Smooth muscle cell (in vitro differentiated cells): ENCODE measurements around the gene ADPRH. TPM values are rescaled to one million over a fixed set of nuclear protein-coding genes. Genes with fewer than 3 reads are reported as not detected.
"Not testable (repeated sequence)": the region's sequence is repeated elsewhere in the genome, so short reads cannot be mapped to it uniquely, and the experiment has no call there.

Experiments used
- DNase-seq: peaks from one replicate; lab custom pipeline; 2025; ENCODE audit not compliant: unreplicated experiment; lab: John Stamatoyannopoulos, UW
- H2AFZ ChIP-seq: fragments of 200-600 bp; sonication (generic); 2 replicates; pipeline ENCODE4 v1.6.0; 2016; ENCODE audit warnings: antibody characterized with exemption, low read depth, mild to moderate bottlenecking
- H3F3A ChIP-seq: fragments of 200-600 bp; sonication (generic); 2 replicates; pipeline ENCODE4 v1.6.0; 2017; ENCODE audit warnings: antibody characterized with exemption, low read depth
- H3K27ac ChIP-seq: fragments of 200-600 bp; sonication (generic); 2 replicates; pipeline ENCODE4 v1.5.1; 2016; ENCODE audit warnings: low read depth, mild to moderate bottlenecking
- H3K27me3 ChIP-seq: fragments of 200-600 bp; sonication (generic); 2 replicates; pipeline ENCODE4 v1.6.1; 2016; ENCODE audit warnings: low read depth, mild to moderate bottlenecking
- H3K36me3 ChIP-seq: fragments of 200-600 bp; sonication (generic); 2 replicates; pipeline ENCODE4 v1.5.1; 2016; ENCODE audit warnings: low read depth
- H3K4me1 ChIP-seq: fragments of 200-600 bp; sonication (generic); 2 replicates; pipeline ENCODE4 v1.5.1; 2016; ENCODE audit warnings: low read depth
- H3K4me2 ChIP-seq: fragments of 200-600 bp; sonication (generic); 2 replicates; pipeline ENCODE4 v1.6.0; 2016; ENCODE audit warnings: mild to moderate bottlenecking
- H3K4me3 ChIP-seq: fragments of 200-600 bp; sonication (generic); 2 replicates; pipeline ENCODE4 v1.5.1; 2016; ENCODE audit warnings: mild to moderate bottlenecking
- H3K79me2 ChIP-seq: fragments of 200-600 bp; sonication (generic); 2 replicates; pipeline ENCODE4 v1.6.0; 2016; ENCODE audit warnings: low read depth, mild to moderate bottlenecking
- H3K9ac ChIP-seq: fragments of 200-600 bp; sonication (generic); 2 replicates; pipeline ENCODE4 v1.6.0; 2016; ENCODE audit warnings: low read depth
- H3K9me3 ChIP-seq: fragments of 200-600 bp; sonication (generic); replicated peaks from 2 replicates; pipeline ENCODE4 v1.5.1; 2016; ENCODE audit warnings: low read depth
- H4K20me1 ChIP-seq: fragments of 200-600 bp; sonication (generic); 2 replicates; pipeline ENCODE4 v1.6.0; 2016; ENCODE audit warnings: low read depth
- CTCF ChIP-seq: fragments of 200-600 bp; sonication (generic); IDR thresholded peaks from 2 replicates; pipeline ENCODE4 v1.5.1; 2017; ENCODE audit warnings: borderline replicate concordance, mild to moderate bottlenecking, antibody characterized with exemption; ENCODE audit not compliant: insufficient read depth, poor library complexity, severe bottlenecking
- WGBS: methylation state at CpG from one replicate; pipeline ENCODE4 v1.1.7; 2016; ENCODE audit warnings: low lambda C conversion rate; 5-methylcytosine and 5-hydroxymethylcytosine counted together
- polyA plus RNA-seq: library from polyadenylated mRNA; unstranded; fragments of >200 nt; fragmentation: Nextera tagmentation; extraction: Ambion mirVana; gene quantifications from 2 replicates; pipeline ENCODE4 v1.2.1, GENCODE V29; 2016
- total RNA-seq: library from RNA; depleted of rRNA; stranded (reverse); fragments of >200 nt; gene quantifications from 2 replicates; pipeline ENCODE4 v1.2.3, GENCODE V29; 2014

ADPRH gene
- total and polyA plus RNA-seq, 2 experiments from 2014 or later: 1.3 to 2.9 TPM

GRCh38 chr3:119550192-119550910 is 28.9 kb upstream of the ADPRH start:
- 95% methylated on average over 9 of the region's 9 CpGs for WGBS
- H3F3A ChIP-seq: no peaks in the 10 kb centered on the region
- no peaks in the 10 kb centered on the region for H4K20me1 ChIP-seq
- H3K4me1 ChIP-seq: no peaks in the 10 kb centered on the region
- TF ChIP-seq CTCF: no peak
- H3K36me3 ChIP-seq: no peaks in the 10 kb centered on the region
- H3K4me2 ChIP-seq: no peak overlapping the region
- H3K27ac ChIP-seq: no peak overlapping the region
- no peaks in the 10 kb centered on the region for H3K27me3 ChIP-seq
- no peak overlapping the region for H3K4me3 ChIP-seq
- H3K9me3 ChIP-seq: no peaks in the 10 kb centered on the region
- no peak overlapping the region for H2AFZ ChIP-seq
- H3K9ac ChIP-seq: no peak overlapping the region
- no peak for DNase-seq
- H3K79me2 ChIP-seq: no peaks in the 10 kb centered on the region

- H2AFZ ChIP-seq: no peak overlapping the region
- 86% methylated on average over 5 of the region's 5 CpGs for WGBS
- no peaks in the 10 kb centered on the region for H3K36me3 ChIP-seq
- H3K9ac ChIP-seq: no peak overlapping the region
- H3K4me2 ChIP-seq: no peak overlapping the region
- H3K79me2 ChIP-seq: no peaks in the 10 kb centered on the region
- no peaks in the 10 kb centered on the region for H4K20me1 ChIP-seq
- no peaks in the 10 kb centered on the region for H3K27me3 ChIP-seq
- H3K4me1 ChIP-seq: no peaks in the 10 kb centered on the region
- no peaks in the 10 kb centered on the region for H3K9me3 ChIP-seq
- no peak overlapping the region for H3K4me3 ChIP-seq
- DNase-seq: no peak
- no peaks in the 10 kb centered on the region for H3F3A ChIP-seq
- no peak for TF ChIP-seq CTCF
- H3K27ac ChIP-seq: no peak overlapping the region
Measured at GRCh38 chr3:119551598-119551997, 27.7 kb upstream of the ADPRH start.

GRCh38 chr3:119552928-119553327 is 26.4 kb upstream of the ADPRH start:
- WGBS: 93% methylated on average over 6 of the region's 6 CpGs
- H3K4me3 ChIP-seq, H3K79me2 ChIP-seq, H3K27me3 ChIP-seq, H3K4me2 ChIP-seq, H4K20me1 ChIP-seq, H3K9ac ChIP-seq, H3K9me3 ChIP-seq, H3K27ac ChIP-seq, H3F3A ChIP-seq, DNase-seq, H2AFZ ChIP-seq, H3K36me3 ChIP-seq, H3K4me1 ChIP-seq: not testable (repeated sequence)

GRCh38 chr3:119553823-119554415 is 25.4 kb upstream of the ADPRH start:
- no peak for TF ChIP-seq CTCF
- DNase-seq: no peak
- H3K36me3 ChIP-seq: no peaks in the 10 kb centered on the region
- no peaks in the 10 kb centered on the region for H3K79me2 ChIP-seq
- no peaks in the 10 kb centered on the region for H3F3A ChIP-seq
- no peaks in the 10 kb centered on the region for H3K27me3 ChIP-seq
- WGBS: 71% methylated on average over 5 of the region's 5 CpGs
- no peak overlapping the region for H3K4me2 ChIP-seq
- no peak overlapping the region for H3K9ac ChIP-seq
- H4K20me1 ChIP-seq: no peaks in the 10 kb centered on the region
- no peaks in the 10 kb centered on the region for H3K4me1 ChIP-seq
- H3K27ac ChIP-seq: no peak overlapping the region
- H2AFZ ChIP-seq: no peak overlapping the region
- H3K9me3 ChIP-seq: no peaks in the 10 kb centered on the region
- no peak overlapping the region for H3K4me3 ChIP-seq
